Kidney glomerular epithelial cell (primary cell): ENCODE measurements around the gene AKAIN1.

ENCODE experiments used
- DNase-seq: peaks from one replicate; lab custom pipeline; 2025; lab: John Stamatoyannopoulos, UW

AKAIN1 gene

GRCh38 chr18:5093902-5094301 is 103.2 kb downstream of the AKAIN1 start:
- DNase-seq, result no peak
